ENCODE results near the gene OSTM1.
A peak's percentile ranks its signal among the peaks of the same experiment; 100 is the strongest.

OSTM1 gene

GRCh38 chr6:108074359-108075144 lies at the start of gene OSTM1:
TSS of gene OSTM1 (minus strand) at chr6:108074741. CDS start at chr6:108074651, 90 bp downstream.
- DNase-seq = peak; percentile 89

- DNase-seq = no peak
Measured at GRCh38 chr6:108123946-108124345, 49.4 kb upstream of the OSTM1 start.

- DNase-seq = no peak
Measured at GRCh38 chr6:108123481-108123929, 49.0 kb upstream of the OSTM1 start.

- DNase-seq = no peak
Measured at GRCh38 chr6:108121612-108122011, 47.1 kb upstream of the OSTM1 start.

GRCh38 chr6:108120311-108120710 lies 45.8 kb upstream of the OSTM1 start:
- DNase-seq = no peak

GRCh38 chr6:108119769-108120141 lies 45.2 kb upstream of the OSTM1 start:
- no peak for DNase-seq

GRCh38 chr6:108118810-108119768 lies 44.5 kb upstream of the OSTM1 start:
- no peak for DNase-seq

GRCh38 chr6:108118359-108118724 lies 43.8 kb upstream of the OSTM1 start:
- no peak for DNase-seq

GRCh38 chr6:108117427-108118358 lies 43.2 kb upstream of the OSTM1 start:
- peak; percentile 46 for DNase-seq

GRCh38 chr6:108116546-108117426 lies 42.2 kb upstream of the OSTM1 start:
- no peak for DNase-seq

GRCh38 chr6:108115598-108116058 lies 41.1 kb upstream of the OSTM1 start:
- DNase-seq = peak; percentile 57

- DNase-seq = no peak
Measured at GRCh38 chr6:108114841-108115597, 40.5 kb upstream of the OSTM1 start.

- peak; percentile 55 for DNase-seq
Measured at GRCh38 chr6:108113557-108114519, 39.3 kb upstream of the OSTM1 start.

- no peak for DNase-seq
Measured at GRCh38 chr6:108108374-108108773, 33.8 kb upstream of the OSTM1 start.

GRCh38 chr6:108107102-108107501 lies 32.6 kb upstream of the OSTM1 start:
- DNase-seq = no peak

GRCh38 chr6:108106694-108107093 lies 32.2 kb upstream of the OSTM1 start:
- DNase-seq = no peak

- no peak for DNase-seq
Measured at GRCh38 chr6:108106261-108106660, 31.7 kb upstream of the OSTM1 start.

GRCh38 chr6:108105571-108105970 lies 31.0 kb upstream of the OSTM1 start:
- no peak for DNase-seq

GRCh38 chr6:108102965-108103364 lies 28.4 kb upstream of the OSTM1 start:
- DNase-seq = no peak

Data from RPMI8226 (cell line).